Brain microvascular endothelial cell (primary cell): ENCODE measurements around the gene LRRN4.

Experiments used
- DNase-seq: peaks from one replicate; pipeline ENCODE4 v3.0.0-alpha.2; 2020
- H3K27ac ChIP-seq: fragments of 250-450 bp; sonication (Bioruptor Pico); 2 replicates; pipeline ENCODE4 v1.5.1; 2020; ENCODE audit warnings: mild to moderate bottlenecking, moderate library complexity
- H3K27me3 ChIP-seq: fragments of 250-450 bp; sonication (Bioruptor Pico); replicated peaks from 2 replicates; pipeline ENCODE4 v1.5.1; 2020; ENCODE audit warnings: mild to moderate bottlenecking
- H3K36me3 ChIP-seq: fragments of 250-450 bp; sonication (Bioruptor Pico); replicated peaks from 2 replicates; pipeline ENCODE4 v1.5.1; 2020; ENCODE audit warnings: mild to moderate bottlenecking
- H3K4me3 ChIP-seq: 2 replicates; pipeline ENCODE4 v1.5.1; 2011; ENCODE audit warnings: low read depth, mild to moderate bottlenecking, control low read depth, low read length, moderate library complexity
- CTCF ChIP-seq: IDR thresholded peaks from 2 replicates; pipeline ENCODE4 v1.5.1; 2011; ENCODE audit warnings: low read depth, mild to moderate bottlenecking, moderate library complexity, low read length, control low read depth, inconsistent platforms; ENCODE audit errors: missing control alignments
- in situ Hi-C: cut with HindIII; loops from 2 replicates; pipeline ENCODE4 v1.10.0; 2017; ENCODE audit warnings: low sequenced_read_pairs, low pct_ligation_motif_present

The LRRN4 gene

GRCh38 chr20:6083926-6084325 is 30.1 kb upstream of the LRRN4 start:
- DNase-seq = no peak
- Histone ChIP-seq H3K27me3 (no peaks in the 10 kb centered on the region), H3K4me3 (no peak overlapping the region), H3K27ac (no peak overlapping the region), H3K36me3 (no peaks in the 10 kb centered on the region)
- in situ Hi-C loops = no loop called here
- TF ChIP-seq CTCF = no peak

- DNase-seq = no peak
- in situ Hi-C loops = no loop called here
- no peaks in the 10 kb centered on the region for H3K36me3 ChIP-seq
- no peak for TF ChIP-seq CTCF
- no peak overlapping the region for H3K4me3 ChIP-seq
- no peaks in the 10 kb centered on the region for H3K27me3 ChIP-seq
- no peak overlapping the region for H3K27ac ChIP-seq
Observed at GRCh38 chr20:6081236-6081635, 27.4 kb upstream of the LRRN4 start.

GRCh38 chr20:6079016-6079415 is 25.2 kb upstream of the LRRN4 start:
- no peaks in the 10 kb centered on the region for H3K27me3 ChIP-seq
- H3K4me3 ChIP-seq = no peak overlapping the region
- no peak for DNase-seq
- TF ChIP-seq CTCF = no peak
- H3K27ac ChIP-seq = no peak overlapping the region
- H3K36me3 ChIP-seq = no peaks in the 10 kb centered on the region
- in situ Hi-C loops = no loop called here

- no peak overlapping the region for H3K4me3 ChIP-seq
- TF ChIP-seq CTCF = no peak
- no peaks in the 10 kb centered on the region for H3K36me3 ChIP-seq
- in situ Hi-C loops = no loop called here
- no peak for DNase-seq
- no peaks in the 10 kb centered on the region for H3K27me3 ChIP-seq
- H3K27ac ChIP-seq = no peak overlapping the region
Observed at GRCh38 chr20:6075428-6076219, 21.8 kb upstream of the LRRN4 start.

GRCh38 chr20:6074784-6075183 is 20.9 kb upstream of the LRRN4 start:
- no peak overlapping the region for H3K27ac ChIP-seq
- TF ChIP-seq CTCF = no peak
- H3K36me3 ChIP-seq = no peaks in the 10 kb centered on the region
- in situ Hi-C loops = no loop called here
- H3K27me3 ChIP-seq = no peaks in the 10 kb centered on the region
- DNase-seq = no peak
- no peak overlapping the region for H3K4me3 ChIP-seq

GRCh38 chr20:6074145-6074561 is 20.3 kb upstream of the LRRN4 start:
- Histone ChIP-seq H3K4me3 (no peak overlapping the region), H3K27me3 (no peaks in the 10 kb centered on the region), H3K36me3 (no peaks in the 10 kb centered on the region), H3K27ac (no peak overlapping the region)
- TF ChIP-seq CTCF = peak; percentile 57
- in situ Hi-C loops = no loop called here
- no peak for DNase-seq
